Testis (tissue), 3 donors: Measurements from ENCODE around the gene CNGA3. TPM values are rescaled to one million over a fixed set of nuclear protein-coding genes. Genes with fewer than 3 reads are reported as not detected.

Experiments used
- DNase-seq: peaks from one replicate; pipeline ENCODE4 v3.0.0-alpha.2; 2019
- H3K27ac ChIP-seq, 2 donors: fragments of 200-600 bp; sonication (generic); one replicate each; pipeline ENCODE4 v1.5.1; 2019
- H3K27me3 ChIP-seq: fragments of 200-600 bp; sonication (generic); one replicate; pipeline ENCODE4 v1.5.1; 2019
- H3K36me3 ChIP-seq: fragments of 200-600 bp; sonication (generic); one replicate; pipeline ENCODE4 v1.5.1; 2017; ENCODE audit warnings: low read depth; ENCODE audit errors: missing control alignments
- H3K4me1 ChIP-seq: fragments of 200-600 bp; sonication (generic); one replicate; pipeline ENCODE4 v1.5.1; 2019
- H3K4me3 ChIP-seq, 2 donors: fragments of 200-600 bp; sonication (generic); one replicate each; pipeline ENCODE4 v1.5.1; 2017 to 2019
- H3K9me3 ChIP-seq: fragments of 200-600 bp; sonication (generic); one replicate; pipeline ENCODE4 v1.5.1; 2017
- POLR2A ChIP-seq: fragments of 450-650 bp; IDR thresholded peaks from one replicate; pipeline ENCODE4 v1.6.1; 2017; ENCODE audit warnings: antibody characterized with exemption, mild to moderate bottlenecking, moderate library complexity
- WGBS, 2 donors: methylation state at CpG; one replicate each; pipeline ENCODE4 v1.1.5; 2018; 5-methylcytosine and 5-hydroxymethylcytosine counted together
- intact Hi-C: fragments of 100-400 bp; cut with DNase I; formaldehyde crosslinking; loops from one replicate; pipeline ENCODE4 v1.15.1; 2023; ENCODE audit warnings: low total_unique reads
- polyA plus RNA-seq: library from polyadenylated mRNA; stranded (reverse); fragments of 350-450 nt; fragmentation: Illumina TruSeq; extraction: RNeasy Lipid Tissue Mini Kit (QIAGEN cat#74804); gene quantifications from one replicate; pipeline ENCODE4 v1.2.3, GENCODE V29; 2014; ENCODE audit warnings: low read depth, low replicate concordance; ENCODE audit not compliant: insufficient read depth
- total RNA-seq, 2 donors: library from RNA; depleted of rRNA; stranded (reverse); fragments of >200 nt; gene quantifications; one replicate each; pipeline ENCODE4 v1.2.3, GENCODE V29; 2016
- TF ChIP-seq, protein P1 (sequence below), 3 experiments: fragments of 450-650 bp in 2 of 3; fragments of 200-600 bp in 1 of 3; sonication (generic) in 1 of 3; IDR thresholded peaks; one replicate each; pipeline ENCODE4 v1.5.1; 2016 to 2019; ENCODE audit warnings: antibody characterized with exemption in 3 of 3, mild to moderate bottlenecking in 2 of 3, moderate library complexity in 1 of 3

CNGA3 gene
- total and polyA plus RNA-seq, 3 donors from 2014 or later, result 0.63 to 1.5 (median 1.1) TPM

DNA sequence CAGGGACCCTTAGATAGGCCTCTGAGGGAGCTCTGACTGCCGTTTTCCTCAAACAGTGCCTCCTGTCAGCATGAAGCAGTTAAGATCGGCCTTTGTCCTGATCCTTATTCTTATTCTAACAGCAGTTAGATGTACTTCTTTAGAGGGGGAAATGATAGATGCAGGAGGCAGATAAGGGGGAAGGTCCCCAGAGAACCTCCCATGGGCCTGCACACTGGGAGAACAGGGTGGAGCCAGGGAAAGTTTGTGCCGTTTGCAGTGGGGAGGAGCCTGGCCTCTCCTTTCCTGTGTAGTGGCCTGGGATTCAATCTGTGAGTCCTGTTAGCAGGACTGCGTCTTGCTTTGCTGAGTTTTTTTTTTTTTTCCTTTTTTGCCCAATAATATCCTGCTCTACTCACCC lies 90.5 kb downstream of the CNGA3 start:
- 50 to 65% methylated on average over 3 to 4 of the region's 4 CpGs for WGBS, 2 donors
- intact Hi-C loops, result no loop called here
- Histone ChIP-seq H3K27me3 (no peaks in the 10 kb centered on the region), H3K4me3 (no peak overlapping the region), H3K4me1 (no peaks in the 10 kb centered on the region), H3K9me3 (no peaks in the 10 kb centered on the region), H3K27ac (no peak overlapping the region), H3K36me3 (no peaks in the 10 kb centered on the region)
- no peak for DNase-seq
- TF ChIP-seq, protein P1, sequence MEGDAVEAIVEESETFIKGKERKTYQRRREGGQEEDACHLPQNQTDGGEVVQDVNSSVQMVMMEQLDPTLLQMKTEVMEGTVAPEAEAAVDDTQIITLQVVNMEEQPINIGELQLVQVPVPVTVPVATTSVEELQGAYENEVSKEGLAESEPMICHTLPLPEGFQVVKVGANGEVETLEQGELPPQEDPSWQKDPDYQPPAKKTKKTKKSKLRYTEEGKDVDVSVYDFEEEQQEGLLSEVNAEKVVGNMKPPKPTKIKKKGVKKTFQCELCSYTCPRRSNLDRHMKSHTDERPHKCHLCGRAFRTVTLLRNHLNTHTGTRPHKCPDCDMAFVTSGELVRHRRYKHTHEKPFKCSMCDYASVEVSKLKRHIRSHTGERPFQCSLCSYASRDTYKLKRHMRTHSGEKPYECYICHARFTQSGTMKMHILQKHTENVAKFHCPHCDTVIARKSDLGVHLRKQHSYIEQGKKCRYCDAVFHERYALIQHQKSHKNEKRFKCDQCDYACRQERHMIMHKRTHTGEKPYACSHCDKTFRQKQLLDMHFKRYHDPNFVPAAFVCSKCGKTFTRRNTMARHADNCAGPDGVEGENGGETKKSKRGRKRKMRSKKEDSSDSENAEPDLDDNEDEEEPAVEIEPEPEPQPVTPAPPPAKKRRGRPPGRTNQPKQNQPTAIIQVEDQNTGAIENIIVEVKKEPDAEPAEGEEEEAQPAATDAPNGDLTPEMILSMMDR (IDR thresholded peaks at IDR 0.05), result no peak
- TF ChIP-seq POLR2A, result no peak

DNA sequence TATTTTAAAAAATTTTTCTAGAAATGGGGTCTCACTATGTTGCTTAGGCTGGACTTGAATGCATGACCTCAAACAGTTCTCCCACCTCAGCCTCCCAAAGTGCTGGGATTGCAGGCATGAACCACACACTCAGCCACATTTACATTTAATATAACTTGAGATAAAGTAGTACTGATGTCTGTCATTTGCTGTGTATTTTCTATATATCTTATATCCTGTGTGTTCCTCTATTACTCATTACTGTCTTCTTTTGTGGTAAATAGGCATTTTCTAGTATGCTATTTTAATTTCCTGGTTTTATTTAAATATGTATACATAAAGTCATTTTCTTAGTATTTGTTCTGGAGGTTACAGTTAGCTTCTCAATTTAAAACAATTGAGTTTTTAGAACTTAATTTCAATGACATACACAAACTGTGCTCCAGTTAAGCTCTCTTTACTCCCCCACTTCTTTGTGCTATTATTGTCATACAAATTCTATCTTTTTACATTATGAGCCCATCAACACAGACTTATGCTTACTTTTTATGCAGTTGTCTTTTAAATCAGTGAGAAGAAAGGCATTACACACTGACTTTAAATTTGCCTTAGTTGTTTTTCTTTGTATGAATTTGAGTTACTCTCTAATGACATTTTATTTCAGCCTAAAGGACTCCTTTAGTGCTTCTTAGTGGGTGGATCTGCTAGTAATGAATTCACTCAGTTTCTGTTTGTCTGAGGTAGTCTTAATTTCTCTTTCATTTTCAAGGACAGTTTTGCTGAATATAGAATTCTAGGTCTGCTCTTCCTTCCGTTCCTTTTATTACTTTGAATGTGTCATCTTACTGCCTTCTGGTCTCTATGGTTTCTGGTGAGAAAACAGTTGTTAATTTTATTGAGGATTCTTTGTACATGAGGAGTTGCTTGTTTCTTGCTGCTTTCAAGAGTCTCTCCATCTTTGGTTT lies 92.2 kb downstream of the CNGA3 start:
- no peak for DNase-seq
- 73 to 98% methylated on average over 1 of the region's 1 CpG for WGBS, 2 donors
- intact Hi-C loops, result no loop called here

DNA sequence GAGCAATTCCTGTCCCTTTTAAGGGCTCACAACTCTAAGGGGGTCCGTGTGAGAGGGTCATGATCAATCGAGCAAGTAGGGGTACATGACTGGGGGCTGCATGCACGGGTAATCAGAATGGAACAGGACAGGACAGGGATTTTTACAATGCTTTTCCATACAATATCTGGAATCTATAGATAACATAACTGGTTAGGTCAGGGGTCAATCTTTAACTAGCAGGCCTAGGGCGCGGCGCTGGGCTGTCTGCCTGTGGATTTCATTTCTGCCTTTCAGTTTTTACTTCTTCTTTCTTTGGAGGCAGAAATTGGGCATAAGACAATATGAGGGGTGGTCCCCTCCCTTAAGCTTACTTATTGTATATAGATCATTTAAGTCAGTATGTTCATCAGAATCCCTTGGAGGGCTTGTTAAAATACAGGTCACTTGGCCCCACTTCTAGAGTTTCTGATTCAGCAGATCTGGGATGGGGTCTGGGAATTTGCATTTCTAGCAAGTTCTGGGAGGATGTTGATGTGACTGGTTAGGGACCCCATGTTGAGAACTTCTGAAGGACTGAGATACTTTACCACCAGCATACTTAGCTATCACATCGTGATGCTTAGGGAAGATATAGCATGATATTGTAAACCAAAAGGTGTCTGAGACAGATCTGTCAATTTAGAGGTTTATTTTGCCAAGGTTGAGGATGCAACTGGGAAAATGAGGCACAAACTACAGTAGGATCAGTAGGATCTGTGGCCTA lies 95.6 kb downstream of the CNGA3 start:
- no peaks in the 10 kb centered on the region for H3K36me3 ChIP-seq
- no peak for TF ChIP-seq POLR2A
- TF ChIP-seq, protein P1 (IDR thresholded peaks at IDR 0.05), result no peak
- no peak overlapping the region for H3K27ac ChIP-seq
- 75 to 83% methylated on average over 7 of the region's 7 CpGs for WGBS, 2 donors
- intact Hi-C loops, result no loop called here
- H3K4me1 ChIP-seq, result no peaks in the 10 kb centered on the region
- no peaks in the 10 kb centered on the region for H3K9me3 ChIP-seq
- no peak overlapping the region for H3K4me3 ChIP-seq
- no peaks in the 10 kb centered on the region for H3K27me3 ChIP-seq
- no peak for DNase-seq

More for the DNA sequence above, 92.2 kb downstream of the CNGA3 start:
- Histone ChIP-seq H3K4me3 (no peak overlapping the region), H3K4me1 (no peaks in the 10 kb centered on the region), H3K9me3 (no peaks in the 10 kb centered on the region), H3K36me3 (no peaks in the 10 kb centered on the region), H3K27me3 (no peaks in the 10 kb centered on the region), H3K27ac (no peak overlapping the region)
- TF ChIP-seq POLR2A, result no peak
- TF ChIP-seq, protein P1 (IDR thresholded peaks at IDR 0.05), result no peak

DNA sequence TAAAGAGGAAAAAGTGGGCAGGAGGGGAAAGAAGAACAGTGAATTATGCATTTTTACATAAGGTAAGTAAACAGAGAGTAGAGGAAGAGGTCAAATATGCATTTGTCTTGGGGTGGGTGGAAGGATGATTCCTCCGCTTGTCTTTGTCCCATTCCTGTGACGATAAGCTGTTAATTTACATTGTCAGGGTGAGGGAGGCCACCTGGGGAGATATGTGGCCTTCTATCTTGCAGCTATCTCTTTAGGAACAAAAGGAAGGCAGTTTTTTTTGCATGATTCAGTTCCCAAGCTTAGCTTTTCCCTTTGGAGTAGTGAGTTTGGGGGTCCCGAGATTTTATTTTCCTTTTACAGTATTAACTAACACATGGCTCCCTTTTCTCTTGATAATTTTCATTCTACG lies 96.2 kb downstream of the CNGA3 start:
- no peak overlapping the region for H3K27ac ChIP-seq
- TF ChIP-seq, protein P1 (IDR thresholded peaks at IDR 0.05), result no peak
- no peak for TF ChIP-seq POLR2A
- no peaks in the 10 kb centered on the region for H3K36me3 ChIP-seq
- DNase-seq, result no peak
- H3K27me3 ChIP-seq, result no peaks in the 10 kb centered on the region
- no peak overlapping the region for H3K4me3 ChIP-seq
- no peaks in the 10 kb centered on the region for H3K9me3 ChIP-seq
- WGBS, 2 donors, result 70 to 80% methylated on average over 4 of the region's 4 CpGs
- intact Hi-C loops, result no loop called here
- H3K4me1 ChIP-seq, result no peaks in the 10 kb centered on the region
